SW480 (cell line): ENCODE results near the gene JAG2.

Experiments used
- DNase-seq: peaks from one replicate; pipeline ENCODE4 v3.0.0-alpha.2; 2016; ENCODE audit warnings: low spot score

JAG2 gene

GRCh38 chr14:105091517-105092170 is 76.9 kb downstream of the JAG2 start:
- peak; percentile 99 for DNase-seq

GRCh38 chr14:105091054-105091516 is 77.5 kb downstream of the JAG2 start:
- no peak for DNase-seq
